ENCODE results near the gene CHMP6. TPM values are rescaled to one million over a fixed set of nuclear protein-coding genes. Genes with fewer than 3 reads are reported as not detected.

Gene CHMP6
- polyA plus RNA-seq, 3 donors: 20.3 to 44.8 (median 44.1) TPM

GRCh38 chr17:80950466-80951120, 41.0 kb upstream of the CHMP6 start:
- no peaks in the 10 kb centered on the region for H3K27me3 Mint-ChIP-seq (ENCODE audit: low read depth in 3 of 3)
- Histone ChIP-seq H3K4me2 (replicated peaks; ENCODE audit: extremely low read depth, low read length, poor library complexity, severe bottlenecking) (no peak overlapping the region), H2AFZ (ENCODE audit: insufficient read depth, low read depth, low read length, poor library complexity, severe bottlenecking) (no peak overlapping the region), H3K9me3 (replicated peaks in 1 of 2; ENCODE audit: control insufficient read depth in 1 of 2, insufficient read depth in 1 of 2, low read length in 2 of 2) (no peaks in the 10 kb centered on the region), H3K4me3 (replicated peaks in 1 of 3; ENCODE audit: low read depth in 2 of 3, low read length in 3 of 3) (no peak overlapping the region), H4K20me1 (ENCODE audit: insufficient read depth, low read length) (no peaks in the 10 kb centered on the region), H3K27ac (ENCODE audit: low read depth in 1 of 2, low read length in 2 of 2) (no peak overlapping the region), H3K36me3 (replicated peaks in 1 of 2; ENCODE audit: control insufficient read depth in 1 of 2, insufficient read depth in 2 of 2, low read length in 2 of 2) (peaks cover 35 to 64% of the 10 kb centered on the region in 2 donors), H3K4me1 (ENCODE audit: control insufficient read depth in 1 of 2, insufficient read depth in 2 of 2, low read length in 2 of 2) (no peaks in the 10 kb centered on the region), H3K79me2 (ENCODE audit: insufficient read depth, low read length) (no peaks in the 10 kb centered on the region), H3K27me3 (ENCODE audit: control insufficient read depth in 2 of 2, insufficient read depth in 2 of 2, low read length in 2 of 2) (no peaks in the 10 kb centered on the region), H3K9ac (ENCODE audit: insufficient read depth, low read length, poor library complexity, severe bottlenecking) (no peak overlapping the region)
- no peak overlapping the region for H3K27ac Mint-ChIP-seq
- H3K9me3 Mint-ChIP-seq: peaks cover 0 to 7% (median 0%) of the 10 kb centered on the region in 7 donors
- peaks cover 49 to 66% of the 10 kb centered on the region in 2 donors for H3K36me3 Mint-ChIP-seq
- no peaks in the 10 kb centered on the region for H3K4me1 Mint-ChIP-seq
- 97% methylated on average over 13 of the region's 17 CpGs for whole genome bisulfite sequencing (ENCODE audit: insufficient coverage)
- DNase-seq: no peak
- intact Hi-C loops (cut with micrococcal nuclease): no loop called here
- no peak for TF ChIP-seq CTCF (IDR thresholded peaks at IDR 0.05)
- no peak overlapping the region for H3K4me3 Mint-ChIP-seq

- no peak for DNase-seq
- Mint-ChIP-seq H3K36me3 (peaks cover 41 to 59% of the 10 kb centered on the region in 2 donors), H3K27ac (no peak overlapping the region), H3K4me3 (no peak overlapping the region), H3K9me3 (peaks cover 0 to 3% (median 0%) of the 10 kb centered on the region in 7 donors), H3K27me3 (ENCODE audit: low read depth in 3 of 3) (no peaks in the 10 kb centered on the region), H3K4me1 (no peaks in the 10 kb centered on the region)
- no peak overlapping the region for H2AFZ ChIP-seq (ENCODE audit: insufficient read depth, low read depth, low read length, poor library complexity, severe bottlenecking)
- no peak overlapping the region for H3K4me3 ChIP-seq (replicated peaks in 1 of 3; ENCODE audit: low read depth in 2 of 3, low read length in 3 of 3)
- no peak overlapping the region for H3K4me2 ChIP-seq (replicated peaks; ENCODE audit: extremely low read depth, low read length, poor library complexity, severe bottlenecking)
- H3K9me3 ChIP-seq (replicated peaks in 1 of 2; ENCODE audit: control insufficient read depth in 1 of 2, insufficient read depth in 1 of 2, low read length in 2 of 2): no peaks in the 10 kb centered on the region
- intact Hi-C loops (cut with micrococcal nuclease): no loop called here
- no peak for TF ChIP-seq CTCF (IDR thresholded peaks at IDR 0.05)
- no peaks in the 10 kb centered on the region for H3K4me1 ChIP-seq (ENCODE audit: control insufficient read depth in 1 of 2, insufficient read depth in 2 of 2, low read length in 2 of 2)
- 97% methylated on average over 35 of the region's 38 CpGs for WGBS (ENCODE audit: insufficient coverage)
- H3K9ac ChIP-seq (ENCODE audit: insufficient read depth, low read length, poor library complexity, severe bottlenecking): no peak overlapping the region
- H3K27ac ChIP-seq (ENCODE audit: low read depth in 1 of 2, low read length in 2 of 2): no peak overlapping the region
- H3K36me3 ChIP-seq (replicated peaks in 1 of 2; ENCODE audit: control insufficient read depth in 1 of 2, insufficient read depth in 2 of 2, low read length in 2 of 2): peaks cover 28 to 56% of the 10 kb centered on the region in 2 donors
- no peaks in the 10 kb centered on the region for H3K27me3 ChIP-seq (ENCODE audit: control insufficient read depth in 2 of 2, insufficient read depth in 2 of 2, low read length in 2 of 2)
- no peaks in the 10 kb centered on the region for H4K20me1 ChIP-seq (ENCODE audit: insufficient read depth, low read length)
- no peaks in the 10 kb centered on the region for H3K79me2 ChIP-seq (ENCODE audit: insufficient read depth, low read length)
Measured at GRCh38 chr17:80951121-80952090, 40.2 kb upstream of the CHMP6 start.

Measured in CD14-positive monocyte (primary cell).